CD14-positive monocyte (primary cell): Measurements from ENCODE around the gene PRRT4. TPM values are rescaled to one million over a fixed set of nuclear protein-coding genes. Genes with fewer than 3 reads are reported as not detected.
A peak's percentile ranks its signal among the peaks of the same experiment; 100 is the strongest.

ENCODE experiments used
- DNase-seq, 3 donors: peaks; one replicate each; pipeline ENCODE4 v3.0.0-alpha.2; 2011 to 2022
- H2AFZ ChIP-seq: 2 replicates; pipeline ENCODE4 v1.6.0; 2012; ENCODE audit warnings: mild to moderate bottlenecking, low read depth, low read length, inconsistent platforms; ENCODE audit not compliant: insufficient read depth, poor library complexity, severe bottlenecking
- H3K27ac ChIP-seq, 2 donors: 1 replicate in 1 of 2; 2 replicates in 1 of 2; pipeline ENCODE4 v1.5.1; 2012 to 2013; ENCODE audit warnings: low read length in 2 of 2, control low read depth in 1 of 2, inconsistent platforms in 1 of 2, low read depth in 1 of 2, mild to moderate bottlenecking in 1 of 2
- H3K27me3 ChIP-seq, 2 donors: one replicate each; pipeline versions ENCODE4 v1.6.0 to v1.6.1; 2011 to 2013; ENCODE audit warnings: low read length in 2 of 2; ENCODE audit not compliant: control insufficient read depth in 2 of 2, insufficient read depth in 2 of 2
- H3K36me3 ChIP-seq, 2 donors: replicated peaks in 1 of 2; 1 replicate in 1 of 2; 2 replicates in 1 of 2; pipeline versions ENCODE4 v1.5.1 to v1.6.1; 2012 to 2013; ENCODE audit warnings: low read length in 2 of 2, control low read depth in 1 of 2, inconsistent platforms in 1 of 2, mild to moderate bottlenecking in 1 of 2; ENCODE audit not compliant: insufficient read depth in 2 of 2, control insufficient read depth in 1 of 2
- H3K4me1 ChIP-seq, 2 donors: 1 replicate in 1 of 2; 2 replicates in 1 of 2; pipeline versions ENCODE4 v1.5.1 to v1.6.1; 2012 to 2013; ENCODE audit warnings: low read length in 2 of 2, control low read depth in 1 of 2, inconsistent platforms in 1 of 2, mild to moderate bottlenecking in 1 of 2, moderate library complexity in 1 of 2; ENCODE audit not compliant: insufficient read depth in 2 of 2, control insufficient read depth in 1 of 2
- H3K4me2 ChIP-seq: replicated peaks from 2 replicates; pipeline ENCODE3; 2012; ENCODE audit warnings: low read length, moderate library complexity, mild to moderate bottlenecking; ENCODE audit not compliant: poor library complexity, severe bottlenecking; ENCODE audit errors: extremely low read depth
- H3K4me3 ChIP-seq, 3 experiments: fragments of 200-600 bp in 1 of 3; sonication (generic) in 1 of 3; replicated peaks in 1 of 3; 1 replicate in 2 of 3; 2 replicates in 1 of 3; pipeline ENCODE4 v1.5.1; 2011 to 2013; ENCODE audit warnings: low read length in 3 of 3, mild to moderate bottlenecking in 3 of 3, control low read depth in 2 of 3, low read depth in 2 of 3, inconsistent platforms in 1 of 3, moderate library complexity in 1 of 3
- H3K79me2 ChIP-seq: 2 replicates; pipeline ENCODE4 v1.6.0; 2012; ENCODE audit warnings: mild to moderate bottlenecking, control low read depth, inconsistent platforms, low read length, moderate library complexity; ENCODE audit not compliant: insufficient read depth
- H3K9ac ChIP-seq: 2 replicates; pipeline ENCODE4 v1.6.0; 2017; ENCODE audit warnings: low read length, mild to moderate bottlenecking; ENCODE audit not compliant: insufficient read depth, poor library complexity, severe bottlenecking
- H3K9me3 ChIP-seq, 2 donors: replicated peaks in 1 of 2; 1 replicate in 1 of 2; 2 replicates in 1 of 2; pipeline versions ENCODE4 v1.5.1 to v1.6.1; 2012 to 2013; ENCODE audit warnings: low read length in 2 of 2, control low read depth in 1 of 2; ENCODE audit not compliant: control insufficient read depth in 1 of 2, insufficient read depth in 1 of 2
- H4K20me1 ChIP-seq: 2 replicates; pipeline ENCODE4 v1.6.0; 2012; ENCODE audit warnings: mild to moderate bottlenecking, low read length, control low read depth, moderate library complexity; ENCODE audit not compliant: insufficient read depth
- H3K27ac Mint-ChIP-seq, 7 donors: one replicate each; pipeline ENCODE4 v1.8.0; 2020; ENCODE audit warnings: mild to moderate bottlenecking in 7 of 7, mixed read lengths in 7 of 7, moderate library complexity in 6 of 7, inconsistent platforms in 2 of 7
- H3K27me3 Mint-ChIP-seq, 3 donors: one replicate each; pipeline ENCODE4 v1.8.0; 2021 to 2022; ENCODE audit warnings: low read depth in 3 of 3, mild to moderate bottlenecking in 3 of 3, mixed read lengths in 3 of 3, moderate library complexity in 3 of 3, inconsistent platforms in 1 of 3
- H3K36me3 Mint-ChIP-seq, 2 donors: one replicate each; pipeline ENCODE4 v1.8.0; 2020; ENCODE audit warnings: mixed read lengths in 2 of 2, inconsistent platforms in 1 of 2, mild to moderate bottlenecking in 1 of 2
- H3K4me1 Mint-ChIP-seq: one replicate; pipeline ENCODE4 v1.8.0; 2020; ENCODE audit warnings: mild to moderate bottlenecking, mixed read lengths
- H3K4me3 Mint-ChIP-seq, 2 donors: one replicate each; pipeline ENCODE4 v1.8.0; 2020; ENCODE audit warnings: mild to moderate bottlenecking in 2 of 2, mixed read lengths in 2 of 2, moderate library complexity in 1 of 2
- H3K9me3 Mint-ChIP-seq, 7 donors: one replicate each; pipeline ENCODE4 v1.8.0; 2020 to 2022; ENCODE audit warnings: mixed read lengths in 7 of 7, mild to moderate bottlenecking in 6 of 7, moderate library complexity in 6 of 7, inconsistent platforms in 2 of 7
- CTCF ChIP-seq: fragments of 200-600 bp; IDR thresholded peaks from one replicate; pipeline ENCODE4 v1.8.0; 2022; ENCODE audit warnings: antibody characterized with exemption, mild to moderate bottlenecking
- WGBS: methylation state at CpG from one replicate; pipeline ENCODE4 v1.1.5; 2013; ENCODE audit warnings: missing lambda C conversion rate; ENCODE audit not compliant: insufficient coverage; 5-methylcytosine and 5-hydroxymethylcytosine counted together
- intact Hi-C, 2 donors: fragments of 100-400 bp; cut with micrococcal nuclease; formaldehyde crosslinking; loops; one replicate each; pipeline versions ENCODE4 v1.15.0 to v1.15.1; 2023
- polyA plus RNA-seq, 3 donors: library from polyadenylated mRNA; depleted of rRNA in 1 of 3; unstranded in 2 of 3; stranded (reverse) in 1 of 3; fragments of 300-500 nt in 2 of 3; fragments of >200 nt in 1 of 3; fragmentation: Illumina TruSeq in 2 of 3; gene quantifications; 1 replicate in 2 of 3; 2 replicates in 1 of 3; pipeline ENCODE4 v1.2.3, GENCODE V29; 2012 to 2021

Gene PRRT4
- polyA plus RNA-seq, 3 donors = 1.1 TPM; not detected in 2

GRCh38 chr7:128353610-128354009, 7.9 kb downstream of the PRRT4 start:
- Mint-ChIP-seq H3K4me1 (peaks cover 19% of the 10 kb centered on the region), H3K36me3 (peaks cover 4 to 9% of the 10 kb centered on the region in 2 donors), H3K4me3 (peak overlapping the region in 1 of 2 donors; percentile 62), H3K27me3 (peaks cover 36 to 52% (median 43%) of the 10 kb centered on the region in 3 donors), H3K27ac (no peak overlapping the region), H3K9me3 (peaks cover 0 to 9% (median 0%) of the 10 kb centered on the region in 7 donors)
- intact Hi-C loops = no loop called here
- no peaks in the 10 kb centered on the region for H3K79me2 ChIP-seq
- no peak for DNase-seq
- no peaks in the 10 kb centered on the region for H3K36me3 ChIP-seq
- H3K9me3 ChIP-seq = no peaks in the 10 kb centered on the region
- TF ChIP-seq CTCF = no peak
- no peak overlapping the region for H3K27ac ChIP-seq
- peaks cover 22 to 37% of the 10 kb centered on the region in 2 donors for H3K27me3 ChIP-seq
- no peak overlapping the region for H3K4me2 ChIP-seq
- H3K4me1 ChIP-seq = peaks cover 19 to 31% of the 10 kb centered on the region in 2 donors
- no CpG with 5 or more reads among the region's 1 CpG for WGBS
- no peaks in the 10 kb centered on the region for H4K20me1 ChIP-seq
- H2AFZ ChIP-seq = no peak overlapping the region
- H3K4me3 ChIP-seq = no peak overlapping the region
- no peak overlapping the region for H3K9ac ChIP-seq

DNA sequence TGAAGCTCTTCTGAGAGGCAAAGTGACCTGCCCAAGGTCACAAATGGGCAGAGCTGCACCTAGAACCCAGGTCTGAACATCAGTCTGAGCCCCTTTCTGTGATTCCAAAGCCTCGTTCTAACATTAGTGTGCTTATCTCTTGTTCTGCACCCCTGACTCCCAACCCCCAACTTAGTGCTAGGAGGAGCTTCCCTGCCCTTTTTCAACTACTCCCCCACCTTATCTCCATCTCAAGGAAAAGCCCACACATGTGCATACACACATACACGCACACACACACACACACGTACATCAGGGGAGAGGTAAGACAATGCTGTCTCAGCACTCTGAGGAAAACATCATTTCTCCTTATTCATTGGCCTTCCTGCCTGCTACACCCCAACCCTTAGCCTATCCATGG, 8.3 kb downstream of the PRRT4 start:
- peak overlapping the region in 1 of 2 donors; percentile 62 for H3K4me3 Mint-ChIP-seq
- H2AFZ ChIP-seq = no peak overlapping the region
- H3K9me3 Mint-ChIP-seq = peaks cover 0 to 9% (median 0%) of the 10 kb centered on the region in 7 donors
- no peak overlapping the region for H3K27ac ChIP-seq
- H3K4me1 ChIP-seq = peaks cover 15 to 27% of the 10 kb centered on the region in 2 donors
- no peaks in the 10 kb centered on the region for H4K20me1 ChIP-seq
- TF ChIP-seq CTCF = no peak
- no peak overlapping the region for H3K27ac Mint-ChIP-seq
- H3K4me2 ChIP-seq = no peak overlapping the region
- H3K9ac ChIP-seq = no peak overlapping the region
- DNase-seq = no peak
- peaks cover 37 to 54% (median 45%) of the 10 kb centered on the region in 3 donors for H3K27me3 Mint-ChIP-seq
- H3K79me2 ChIP-seq = no peaks in the 10 kb centered on the region
- no peaks in the 10 kb centered on the region for H3K9me3 ChIP-seq
- H3K4me1 Mint-ChIP-seq = peaks cover 15% of the 10 kb centered on the region
- intact Hi-C loops = no loop called here
- WGBS = 95% methylated on average over 3 of the region's 3 CpGs
- H3K4me3 ChIP-seq = no peak overlapping the region
- H3K27me3 ChIP-seq = peaks cover 22 to 37% of the 10 kb centered on the region in 2 donors
- H3K36me3 Mint-ChIP-seq = peaks cover 4 to 9% of the 10 kb centered on the region in 2 donors
- H3K36me3 ChIP-seq = no peaks in the 10 kb centered on the region
